8988T (cell line): Measurements from ENCODE around the gene ZNF610.

ENCODE experiments used
- DNase-seq: peaks from one replicate; pipeline ENCODE4 v3.0.0; 2011

Gene ZNF610

GRCh38 chr19:52398081-52398441, 62.0 kb downstream of the ZNF610 start:
- no peak for DNase-seq

- DNase-seq: no peak
Observed at GRCh38 chr19:52410276-52410675, 74.2 kb downstream of the ZNF610 start.

- DNase-seq: no peak
Observed at GRCh38 chr19:52415711-52416110, 79.7 kb downstream of the ZNF610 start.
